Fibroblast of villous mesenchyme (primary cell): Measurements from ENCODE around the gene WIF1. TPM values are rescaled to one million over a fixed set of nuclear protein-coding genes. Genes with fewer than 3 reads are reported as not detected.

Source experiments
- DNase-seq: peaks from one replicate; pipeline ENCODE4 v3.0.0-alpha.2; 2010; ENCODE audit warnings: low read depth
- H3K4me3 ChIP-seq: 2 replicates; pipeline ENCODE4 v1.5.1; 2011; ENCODE audit warnings: low read depth, mild to moderate bottlenecking, low read length
- CTCF ChIP-seq: IDR thresholded peaks from 2 replicates; pipeline ENCODE4 v1.5.1; 2012; ENCODE audit warnings: low read depth, mild to moderate bottlenecking, low read length; ENCODE audit not compliant: insufficient read depth
- total RNA-seq: library from RNA; depleted of rRNA; stranded (reverse); fragments of >200 nt; gene quantifications from 2 replicates; pipeline ENCODE4 v1.2.3, GENCODE V29; 2012

The WIF1 gene
- total RNA-seq, 1 donor: not detected

GRCh38 chr12:65019696-65020234 is 101.3 kb downstream of the WIF1 start:
- no peak overlapping the region for H3K4me3 ChIP-seq
- no peak for DNase-seq
- no peak for TF ChIP-seq CTCF

- DNase-seq: no peak
- no peak for TF ChIP-seq CTCF
Observed at GRCh38 chr12:65016881-65017650, 104.0 kb downstream of the WIF1 start.

GRCh38 chr12:65015850-65016249 is 105.3 kb downstream of the WIF1 start:
- H3K4me3 ChIP-seq: no peak overlapping the region
- no peak for TF ChIP-seq CTCF
- DNase-seq: no peak

More at GRCh38 chr12:65016881-65017650, 104.0 kb downstream of the WIF1 start:
- H3K4me3 ChIP-seq: no peak overlapping the region

- no peak for TF ChIP-seq CTCF
- no peak overlapping the region for H3K4me3 ChIP-seq
- DNase-seq: no peak
Observed at GRCh38 chr12:65014504-65015271, 106.4 kb downstream of the WIF1 start.

GRCh38 chr12:65010437-65010836 is 110.7 kb downstream of the WIF1 start:
- DNase-seq: no peak
- no peak for TF ChIP-seq CTCF
- H3K4me3 ChIP-seq: no peak overlapping the region

GRCh38 chr12:65005716-65006115 is 115.4 kb downstream of the WIF1 start:
- no peak overlapping the region for H3K4me3 ChIP-seq
- no peak for DNase-seq
- no peak for TF ChIP-seq CTCF
